Stimulated activated naive CD4-positive, alpha-beta T cell (primary cell): Measurements from ENCODE around the gene CGRRF1.

Experiments used
- DNase-seq, 6 experiments: peaks; one replicate each; lab custom pipeline; 2025; lab: John Stamatoyannopoulos, UW

CGRRF1 gene

GRCh38 chr14:54577977-54578376 lies 68.3 kb downstream of the CGRRF1 start:
- DNase-seq = no peak

- no peak for DNase-seq
These were observed 69.9 kb downstream of the CGRRF1 start for GRCh38 chr14:54579621-54580020.

- no peak for DNase-seq
These were observed 71.2 kb downstream of the CGRRF1 start for GRCh38 chr14:54580933-54581332.

GRCh38 chr14:54582334-54582733 lies 72.6 kb downstream of the CGRRF1 start:
- DNase-seq = no peak

GRCh38 chr14:54584097-54584496 lies 74.4 kb downstream of the CGRRF1 start:
- no peak for DNase-seq

- no peak for DNase-seq
These were observed 75.5 kb downstream of the CGRRF1 start for GRCh38 chr14:54585214-54585613.
